Astrocyte (in vitro differentiated cells and primary cell): ENCODE measurements around the gene OR6C70.

Experiments used
- CTCF ChIP-seq: IDR thresholded peaks from 2 replicates; pipeline ENCODE4 v1.5.1; 2011; ENCODE audit warnings: low read depth, mild to moderate bottlenecking, inconsistent platforms, low read length, moderate library complexity; ENCODE audit not compliant: insufficient read depth
- EZH2 ChIP-seq: IDR thresholded peaks from 2 replicates; pipeline ENCODE4 v1.6.1; 2012; ENCODE audit warnings: mild to moderate bottlenecking, low read length, inconsistent platforms; ENCODE audit not compliant: insufficient read depth

DNA sequence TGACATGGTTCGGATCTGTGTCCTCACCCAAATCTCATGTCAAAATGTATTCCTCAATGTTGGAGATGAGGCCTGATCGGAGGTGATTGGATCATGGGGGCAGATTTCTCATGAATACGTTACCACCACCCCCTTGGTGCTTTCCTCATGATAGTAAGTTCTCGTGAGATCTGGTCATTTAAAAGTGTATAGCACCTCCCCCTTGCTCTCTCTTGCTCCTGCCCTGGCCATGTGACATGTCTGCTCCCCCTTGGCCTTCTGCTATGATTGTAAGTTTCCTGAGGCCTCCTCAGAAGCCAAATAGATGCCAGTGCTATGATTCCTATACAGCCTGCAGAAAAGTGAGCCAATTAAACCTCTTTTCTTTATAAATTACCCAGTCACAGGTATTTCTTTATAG is 29.3 kb upstream of the OR6C70 start:
- TF ChIP-seq CTCF (no peak), EZH2 (no peak)
